SHP77 (cell line): ENCODE data around the gene TUBB.

Source experiments
- DNase-seq, 2 experiments: peaks; one replicate each; lab custom pipeline; 2025; lab: John Stamatoyannopoulos, UW

TUBB gene

DNA sequence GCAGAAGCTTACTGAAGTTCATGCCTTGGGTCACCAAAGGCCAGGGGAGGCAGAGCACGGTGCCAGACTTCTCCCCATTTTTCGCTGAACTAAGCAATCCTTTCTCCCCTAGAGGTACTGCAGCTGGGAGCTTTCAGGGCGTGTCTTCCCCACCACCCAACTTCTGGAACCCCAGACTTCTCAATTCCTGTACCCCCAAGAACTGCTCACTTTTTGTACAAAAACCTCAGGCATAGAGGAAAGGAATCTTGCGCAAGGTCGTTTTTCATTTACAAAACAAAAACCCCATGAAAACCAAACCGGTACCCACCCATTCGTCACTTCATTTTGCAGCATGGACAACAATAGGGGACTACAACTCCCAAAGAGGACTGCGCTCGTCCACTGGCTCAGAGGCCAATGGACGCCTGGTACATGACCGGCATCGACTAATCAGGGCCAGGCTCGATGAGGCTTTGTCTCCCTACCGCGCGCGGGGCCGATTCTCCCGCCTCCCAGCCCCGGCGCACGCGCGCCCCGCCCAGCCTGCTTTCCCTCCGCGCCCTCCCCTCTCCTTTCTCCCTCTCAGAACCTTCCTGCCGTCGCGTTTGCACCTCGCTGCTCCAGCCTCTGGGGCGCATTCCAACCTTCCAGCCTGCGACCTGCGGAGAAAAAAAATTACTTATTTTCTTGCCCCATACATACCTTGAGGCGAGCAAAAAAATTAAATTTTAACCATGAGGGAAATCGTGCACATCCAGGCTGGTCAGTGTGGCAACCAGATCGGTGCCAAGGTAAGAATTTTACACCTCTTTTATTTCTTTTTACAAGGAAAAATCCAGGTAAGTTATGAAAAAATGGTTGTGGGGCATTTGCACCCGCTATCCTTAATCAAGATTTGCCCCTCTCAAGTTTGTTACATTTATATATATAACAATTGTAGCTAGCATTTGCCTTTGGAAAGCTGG, at the start of gene TUBB:
Gene TUBB, plus strand, starts transcription at position 562 of the 947 bp plus-strand sequence. Its CDS starts 155 bp downstream, at position 717.
- DNase-seq = peak; percentile 94 to 97

DNA sequence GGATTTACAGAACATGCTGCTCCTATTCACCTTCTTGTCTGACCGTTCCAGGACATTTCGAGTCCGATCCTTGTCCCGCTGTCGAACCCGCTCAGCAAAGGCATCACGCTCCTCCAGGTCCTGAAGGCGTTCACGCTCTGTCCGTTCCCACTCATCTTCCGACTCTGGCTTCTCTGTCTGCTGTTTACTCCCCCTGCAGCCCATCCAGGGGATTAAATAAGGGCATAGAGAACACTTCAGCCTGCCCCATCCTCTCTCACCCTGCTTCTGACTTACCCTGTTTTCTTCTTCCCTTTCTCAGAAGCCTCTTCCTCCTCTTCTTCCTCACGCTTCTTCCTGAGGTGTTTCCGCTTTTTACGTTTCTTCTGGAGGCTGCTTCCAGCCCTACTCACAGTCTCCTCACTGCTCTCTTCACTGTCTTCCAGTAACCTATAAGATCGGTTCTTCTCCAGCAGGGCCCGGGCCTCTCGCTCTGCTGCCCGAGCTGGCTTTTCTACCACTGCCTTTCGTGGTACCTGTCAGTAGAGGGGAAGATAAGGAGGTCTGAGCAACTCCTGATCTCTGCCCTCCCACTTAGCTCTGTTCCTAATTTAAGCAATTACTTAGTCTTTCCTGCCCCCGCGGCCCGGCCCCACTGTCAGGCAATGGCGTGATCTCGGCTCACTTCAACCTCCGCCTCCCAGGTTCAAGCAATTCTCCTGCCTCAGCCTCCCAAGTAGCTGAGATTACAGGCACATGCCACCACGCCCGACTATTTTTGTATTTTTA, 49.2 kb upstream of the TUBB start:
- DNase-seq = no peak

DNA sequence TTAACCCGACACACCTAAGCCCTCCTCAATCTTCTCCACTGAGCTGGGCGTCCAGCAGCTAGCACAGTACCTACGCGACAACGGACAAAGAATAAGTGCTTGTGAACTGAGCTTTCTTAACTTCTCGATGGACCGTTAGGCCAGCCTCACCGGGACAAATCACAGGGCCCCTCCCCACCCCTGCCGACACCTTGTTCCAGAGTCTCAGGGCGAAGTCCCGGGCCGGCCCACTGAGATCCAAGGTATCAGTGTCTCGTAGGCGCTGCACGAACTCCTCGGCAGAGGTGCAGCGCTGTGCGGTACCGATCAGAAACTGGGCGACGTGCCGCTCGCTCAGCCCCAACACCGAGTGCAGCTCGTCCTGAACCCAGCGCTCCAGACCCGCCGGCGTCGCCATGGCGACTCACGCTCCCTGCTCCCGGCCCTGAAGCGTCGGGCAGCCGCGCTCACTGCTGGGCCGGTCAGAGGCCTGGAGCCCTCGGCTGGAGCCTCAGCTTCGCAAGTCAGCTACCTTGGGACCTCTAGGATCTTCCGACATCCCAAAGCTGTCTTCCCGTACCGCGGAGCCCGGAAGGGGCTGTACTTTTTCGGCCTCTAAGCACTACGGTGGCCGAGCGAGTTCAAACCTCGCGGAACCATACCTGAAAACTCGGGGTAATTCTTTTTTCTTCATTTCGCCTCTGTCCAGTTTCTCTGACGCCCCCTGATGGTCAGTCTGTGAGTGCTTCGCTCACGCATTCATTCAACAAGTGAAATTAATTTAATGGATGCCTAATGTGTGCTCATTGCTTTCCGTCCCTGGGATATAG, 47.5 kb upstream of the TUBB start, which contains the start of gene DHX16:
Gene DHX16, minus strand, starts transcription at position 562 of the 809 bp plus-strand sequence. Its CDS starts 165 bp downstream, at position 397.
- peak; percentile 93 for DNase-seq

DNA sequence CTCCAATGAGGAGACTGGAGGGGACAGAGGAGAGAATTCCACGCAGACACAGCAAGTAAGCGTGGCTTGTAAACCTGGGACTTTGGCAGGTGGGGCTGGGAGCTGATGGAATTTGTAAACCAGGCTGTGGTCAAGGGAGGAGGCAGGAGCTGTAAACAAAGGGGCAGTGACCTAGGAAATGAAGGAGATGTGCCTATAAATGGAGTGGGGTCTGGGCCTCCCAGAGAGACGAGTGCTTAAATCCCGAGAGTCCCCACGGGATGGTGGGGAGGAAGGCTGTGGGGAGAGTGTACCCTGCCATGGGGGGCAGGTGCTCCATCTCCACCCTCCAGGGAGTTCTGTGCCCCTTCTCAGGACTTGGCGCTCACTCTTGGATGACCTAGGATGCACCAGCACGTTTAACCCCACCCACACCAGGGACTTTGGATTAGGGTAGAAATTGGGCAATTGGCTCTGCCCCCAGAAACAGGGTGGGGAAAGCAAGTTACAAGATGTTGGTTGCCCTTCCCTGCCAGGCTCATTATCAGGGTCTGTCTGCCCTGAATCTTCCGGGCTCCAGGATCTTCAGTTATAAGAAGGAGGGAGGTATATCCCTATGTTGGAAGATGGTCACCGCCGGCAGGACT, 43.4 kb upstream of the TUBB start:
- DNase-seq = no peak

DNA sequence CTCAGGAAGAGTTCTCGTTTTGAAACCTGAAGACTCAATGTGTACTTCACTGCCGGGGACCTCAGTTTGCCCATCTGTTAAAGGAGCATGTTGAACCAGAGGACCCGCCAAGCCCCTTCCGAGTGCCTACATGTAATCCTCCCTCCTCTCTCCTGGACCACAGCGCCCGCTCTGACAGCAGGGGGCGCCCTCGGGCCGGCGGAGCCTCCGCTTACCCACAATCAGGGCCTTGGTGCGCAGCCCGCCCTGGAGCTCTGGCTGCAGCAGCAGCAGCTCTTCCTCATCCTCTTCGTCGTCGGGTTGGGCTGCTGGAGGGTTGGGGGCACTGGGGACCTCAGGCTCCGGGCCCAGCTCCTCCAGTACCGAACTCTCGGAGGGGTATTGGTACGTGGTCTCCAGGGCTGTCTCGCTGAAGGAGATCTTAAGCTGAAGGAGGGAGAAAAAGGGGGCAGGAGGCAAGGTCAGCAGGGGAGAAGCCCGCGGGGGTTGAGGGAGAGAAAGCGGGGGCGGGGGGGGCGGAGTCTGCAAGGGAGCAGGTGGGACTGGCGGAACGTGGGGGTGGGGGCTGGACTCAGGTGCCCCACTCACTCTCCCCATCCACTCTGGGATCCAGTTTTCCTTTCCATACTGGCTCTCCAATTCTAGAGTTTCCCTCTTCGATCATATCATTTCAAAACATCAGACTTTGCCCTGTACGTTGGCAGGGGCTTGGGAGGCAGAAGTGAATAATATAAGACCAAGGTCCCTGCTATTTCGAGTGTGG, 41.0 kb upstream of the TUBB start:
- peak; percentile 26 to 77 for DNase-seq

DNA sequence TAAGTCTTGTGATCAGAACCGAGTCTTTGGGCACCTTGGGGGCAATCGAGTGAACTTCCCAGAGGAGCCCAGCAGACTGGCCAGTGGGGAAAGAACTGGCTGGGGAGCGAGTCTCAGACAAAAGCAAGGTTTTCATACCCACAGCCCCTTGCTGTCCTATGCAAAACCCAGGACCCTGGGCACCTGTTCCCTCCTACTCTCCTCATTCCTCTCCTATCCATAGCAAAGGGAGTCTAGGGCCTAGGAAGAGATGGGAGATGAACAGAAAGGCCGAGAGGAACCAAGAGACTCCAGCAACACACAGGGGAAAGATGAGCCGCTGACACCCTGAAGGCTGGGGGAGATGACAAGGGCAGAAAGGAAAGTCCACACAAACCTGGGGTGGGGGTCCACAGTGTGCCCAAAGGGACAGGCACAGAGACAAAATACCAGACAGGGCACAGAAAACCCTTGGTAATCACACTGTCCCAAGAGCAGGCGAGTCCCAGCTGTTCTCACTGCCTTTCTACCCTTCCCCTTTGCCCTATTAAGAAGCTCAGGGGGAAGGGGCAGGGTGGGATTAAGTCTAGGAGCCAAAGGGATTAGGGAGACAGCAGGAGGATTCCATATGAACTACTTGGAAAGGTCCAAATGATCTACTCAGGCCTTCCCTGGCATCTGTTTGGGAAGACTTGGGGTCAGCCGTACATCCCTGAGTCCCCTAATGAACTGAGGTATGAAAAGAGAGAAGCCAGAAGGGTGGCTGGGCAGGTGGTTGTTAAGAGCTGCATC, 40.2 kb upstream of the TUBB start:
- no peak for DNase-seq

DNA sequence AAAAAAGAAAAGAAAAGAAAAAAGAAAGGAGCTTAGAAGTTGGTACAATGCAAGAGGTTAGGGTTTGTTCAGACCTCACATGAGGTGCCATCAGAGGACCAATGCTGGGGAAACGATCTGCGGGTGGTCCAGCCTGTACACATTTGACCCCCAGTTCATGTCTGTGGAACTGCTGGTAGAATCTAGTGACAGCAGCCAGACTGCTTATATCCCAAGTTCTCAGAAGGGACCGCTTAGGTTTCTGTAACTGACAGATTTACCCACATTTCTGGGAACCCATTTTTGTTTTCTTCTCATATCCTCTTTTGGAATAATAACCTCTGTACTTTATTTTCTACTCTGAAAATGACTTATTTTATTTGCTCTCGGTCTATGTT, 38.4 kb upstream of the TUBB start:
- no peak for DNase-seq

DNA sequence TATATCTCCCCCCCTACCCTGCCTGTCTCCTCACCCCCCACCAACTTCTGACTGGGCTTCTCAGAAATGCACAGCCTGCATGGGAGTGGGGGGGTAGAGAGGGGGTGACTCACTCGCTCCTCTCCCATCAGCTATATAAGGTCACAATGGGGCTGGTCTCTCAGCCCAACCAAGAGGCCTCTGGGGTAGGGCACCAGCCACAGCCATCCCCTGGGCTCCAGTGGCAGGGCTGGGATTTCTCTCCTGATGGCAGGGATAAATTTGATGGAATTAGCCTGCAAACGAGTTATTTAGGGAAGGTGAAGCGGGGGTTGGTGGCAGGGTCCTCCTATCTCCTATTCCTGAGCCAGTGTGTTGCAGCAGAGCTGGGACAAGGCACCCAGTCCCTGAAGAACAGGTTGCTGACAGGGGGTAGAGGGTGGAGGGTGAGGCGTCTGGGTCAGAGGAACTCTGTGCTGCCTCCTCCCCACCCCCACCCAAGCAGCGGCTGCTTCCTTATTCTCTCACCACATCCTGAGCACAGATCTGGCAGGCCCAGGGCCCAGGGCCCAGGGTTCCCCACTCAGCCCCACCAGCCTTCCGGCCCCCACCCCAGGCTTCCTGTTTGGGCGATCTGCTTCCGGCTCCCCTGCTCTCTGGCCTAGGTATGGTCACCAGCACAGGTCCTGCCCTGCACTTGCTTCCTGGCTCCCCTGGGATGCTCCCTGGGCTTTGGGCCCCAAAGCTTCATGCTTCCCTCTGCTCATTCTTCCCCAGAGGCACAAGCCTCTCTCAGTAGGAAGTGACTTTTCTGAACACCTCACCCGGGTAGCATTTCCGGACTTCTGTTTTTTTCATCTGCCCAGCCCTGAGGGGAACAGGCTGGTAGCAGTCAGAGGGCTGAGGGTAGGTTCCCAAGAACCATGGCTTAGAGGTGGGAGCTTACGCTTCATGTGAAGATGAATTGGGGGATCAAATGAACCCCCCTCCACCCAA, 37.7 kb upstream of the TUBB start:
- DNase-seq = peak in 1 of 2 experiments; percentile 21

DNA sequence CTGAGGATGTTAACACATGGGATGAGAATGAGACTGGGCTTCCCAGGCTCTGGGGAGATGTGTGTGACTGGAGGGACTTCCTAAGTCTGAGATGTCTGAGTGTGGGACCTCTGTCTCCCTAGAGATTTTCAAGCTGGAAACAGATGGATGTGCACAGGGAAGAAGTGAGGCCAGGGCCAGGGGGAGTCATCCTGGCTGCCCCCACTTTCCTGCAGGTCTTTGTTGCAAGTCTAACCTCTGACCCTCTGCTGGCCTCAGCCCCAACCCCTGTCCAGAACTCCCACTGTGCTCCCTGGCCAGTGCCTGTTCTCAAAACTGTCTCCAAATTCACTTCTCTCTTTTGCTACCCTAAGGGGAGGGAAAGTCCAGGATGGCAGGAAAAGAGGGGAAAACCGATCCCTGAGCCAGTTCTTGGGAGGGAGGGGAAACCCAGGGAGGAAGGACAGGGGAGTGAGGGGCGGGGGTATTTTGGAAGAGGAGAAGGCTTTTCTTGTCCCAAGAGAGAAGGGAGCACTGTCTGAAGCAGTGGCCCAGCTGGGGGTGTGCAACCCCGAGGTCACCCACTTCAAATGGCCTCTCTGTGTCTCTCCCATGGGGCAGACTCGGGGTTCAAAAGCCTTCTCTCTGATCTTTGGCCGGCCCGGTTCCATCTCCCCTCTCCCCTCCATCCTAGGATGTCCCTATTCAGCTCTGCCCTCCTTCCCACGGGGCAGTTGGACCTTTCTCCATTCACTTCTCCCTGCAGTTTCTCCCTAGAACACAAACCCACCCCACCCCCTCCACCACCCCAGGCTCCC, 36.8 kb upstream of the TUBB start:
- DNase-seq = no peak

DNA sequence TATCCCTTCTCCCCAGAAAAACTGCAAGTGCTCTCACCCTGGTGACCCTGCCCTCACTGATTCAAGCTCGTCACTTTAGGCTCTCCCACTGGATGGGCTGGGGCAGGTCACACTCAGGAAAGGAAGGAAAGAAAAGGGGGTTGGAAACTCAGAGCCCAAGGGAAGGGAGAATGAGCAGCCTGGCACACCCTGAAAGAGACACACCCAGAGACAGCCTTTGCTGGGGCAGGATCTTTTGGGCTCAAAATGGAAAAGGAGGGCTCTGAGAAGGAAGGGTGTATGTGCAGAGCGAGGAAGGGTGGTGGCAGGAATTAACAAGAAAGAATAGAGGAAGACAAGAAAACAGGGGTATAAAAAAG, 36.2 kb upstream of the TUBB start:
- no peak for DNase-seq

DNA sequence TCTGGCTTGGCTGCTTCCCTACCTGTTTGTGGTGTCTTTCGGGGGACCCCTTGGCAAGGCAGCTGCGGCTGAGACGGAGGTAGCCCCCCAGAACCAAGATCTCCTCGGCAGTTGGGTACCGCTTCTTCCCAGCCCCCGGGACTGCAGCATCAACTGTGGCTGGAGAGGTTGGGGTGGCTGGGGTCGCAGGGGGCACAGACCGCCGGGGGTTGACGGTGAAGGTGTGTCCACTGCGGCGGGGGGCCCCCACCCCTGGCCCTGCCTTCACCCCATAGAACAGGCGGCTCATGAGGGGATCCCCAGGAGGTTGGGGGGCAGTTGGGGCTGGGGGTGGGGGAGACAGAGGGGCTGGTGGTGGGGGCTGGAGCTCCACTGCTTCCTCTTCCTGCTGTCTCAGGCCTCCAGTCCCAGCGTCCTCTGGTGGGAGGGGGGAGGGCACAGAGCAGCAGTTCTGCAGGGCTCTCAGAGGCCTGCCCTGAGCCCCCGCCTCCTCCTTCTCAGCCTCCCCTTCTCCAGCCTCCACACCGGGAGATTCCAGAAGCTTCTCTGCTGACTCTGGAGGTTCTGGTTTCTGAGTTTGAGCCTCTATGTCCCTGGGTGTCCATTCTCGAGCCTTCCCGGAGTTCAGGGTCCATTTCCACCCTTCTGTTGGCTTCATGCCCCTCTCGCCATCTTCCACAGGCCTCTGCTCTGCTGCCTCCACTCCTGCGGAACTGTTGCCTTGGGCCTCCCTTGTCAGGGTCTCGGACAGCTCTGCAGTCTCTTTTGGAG, 35.6 kb upstream of the TUBB start:
- no peak for DNase-seq

DNA sequence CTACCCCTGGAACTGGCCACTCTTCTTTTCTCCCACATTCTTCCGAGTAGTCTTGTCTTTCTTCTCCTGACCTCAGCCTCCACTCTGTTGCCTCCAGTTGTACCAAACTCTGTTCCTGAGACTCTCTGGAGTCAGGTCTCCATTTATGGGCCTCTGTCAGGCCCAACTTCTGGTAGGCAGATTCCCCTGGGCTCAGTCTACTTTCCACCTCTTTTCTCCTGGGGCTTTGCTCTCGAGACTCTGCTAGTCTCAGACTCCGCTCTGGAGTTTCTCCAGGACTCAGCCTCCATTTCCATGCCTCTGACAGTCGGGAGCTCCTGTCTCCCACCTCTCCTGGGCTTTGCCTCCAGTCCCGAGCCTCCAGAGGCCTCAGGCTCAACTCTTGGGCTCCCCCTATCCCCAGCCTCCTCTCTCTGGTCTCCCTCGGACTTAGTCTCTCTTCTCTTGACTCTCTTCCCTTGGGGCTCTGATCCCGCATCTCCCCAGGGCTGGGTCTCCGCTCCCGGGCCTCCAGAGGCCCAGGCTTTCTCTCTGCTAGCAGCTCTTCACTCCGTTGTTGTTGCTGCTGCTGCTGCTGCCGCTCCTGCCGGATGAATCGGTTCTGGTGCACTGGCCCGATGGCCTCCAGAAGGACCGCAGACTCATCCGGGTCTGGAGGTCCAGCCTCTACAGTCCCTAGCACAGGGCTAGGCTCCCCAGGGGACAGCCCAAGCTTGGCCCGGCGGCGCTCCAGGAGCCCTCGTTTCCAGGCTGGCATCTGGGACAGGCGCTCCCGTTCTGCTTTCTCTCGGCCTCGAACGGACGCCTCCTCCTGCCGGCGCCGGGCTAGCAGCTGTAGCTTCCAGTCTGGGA, 34.8 kb upstream of the TUBB start:
- DNase-seq = no peak

DNA sequence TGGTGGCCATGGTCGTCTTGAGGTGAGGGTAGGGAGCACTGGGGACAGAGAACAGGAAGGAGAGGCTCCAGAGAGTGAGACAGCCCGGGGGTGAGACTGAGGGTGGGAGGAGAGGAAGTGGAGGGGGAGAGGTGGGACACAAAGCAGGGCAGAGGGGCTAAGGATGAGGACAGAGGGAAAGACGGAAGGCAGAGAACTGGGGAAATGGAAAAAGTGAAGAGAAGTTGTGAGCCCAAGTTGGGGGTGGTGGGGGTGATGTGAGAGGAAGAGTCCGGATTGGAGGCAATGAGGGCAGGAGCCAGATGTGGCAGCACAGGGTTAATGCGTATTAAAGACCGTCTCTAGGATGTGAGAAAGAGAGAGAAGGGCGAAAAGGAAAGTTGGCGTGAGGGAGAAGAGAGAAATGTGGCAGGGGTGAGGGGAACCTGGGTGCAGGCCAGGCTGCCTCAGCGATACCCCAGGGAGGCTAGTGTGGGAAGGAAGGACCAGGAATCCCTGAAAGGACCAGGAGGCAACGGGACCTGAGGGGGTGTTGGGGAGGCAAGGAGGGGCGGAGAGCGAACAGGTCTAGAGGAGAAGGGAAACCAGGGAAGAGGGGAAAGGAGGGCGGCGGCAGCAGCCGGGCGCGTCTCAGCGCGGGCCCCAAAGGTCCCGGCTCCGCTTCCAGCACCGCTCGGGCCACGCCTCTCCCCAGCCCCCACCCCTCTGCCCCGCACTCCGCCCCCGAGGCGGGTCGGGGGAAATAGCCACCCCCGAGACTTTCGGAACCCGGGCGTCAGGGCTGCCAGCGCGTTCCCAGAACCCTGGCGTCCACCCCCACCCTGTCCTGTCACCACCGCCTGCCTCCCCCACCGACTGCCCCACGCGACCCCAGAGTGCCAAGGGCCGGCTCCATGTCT, 33.9 kb upstream of the TUBB start, which contains the start of gene PPP1R18:
Gene PPP1R18, minus strand, starts transcription at position 637 of the 899 bp plus-strand sequence. Its CDS starts 627 bp downstream, at position 10.
- DNase-seq = no peak

DNA sequence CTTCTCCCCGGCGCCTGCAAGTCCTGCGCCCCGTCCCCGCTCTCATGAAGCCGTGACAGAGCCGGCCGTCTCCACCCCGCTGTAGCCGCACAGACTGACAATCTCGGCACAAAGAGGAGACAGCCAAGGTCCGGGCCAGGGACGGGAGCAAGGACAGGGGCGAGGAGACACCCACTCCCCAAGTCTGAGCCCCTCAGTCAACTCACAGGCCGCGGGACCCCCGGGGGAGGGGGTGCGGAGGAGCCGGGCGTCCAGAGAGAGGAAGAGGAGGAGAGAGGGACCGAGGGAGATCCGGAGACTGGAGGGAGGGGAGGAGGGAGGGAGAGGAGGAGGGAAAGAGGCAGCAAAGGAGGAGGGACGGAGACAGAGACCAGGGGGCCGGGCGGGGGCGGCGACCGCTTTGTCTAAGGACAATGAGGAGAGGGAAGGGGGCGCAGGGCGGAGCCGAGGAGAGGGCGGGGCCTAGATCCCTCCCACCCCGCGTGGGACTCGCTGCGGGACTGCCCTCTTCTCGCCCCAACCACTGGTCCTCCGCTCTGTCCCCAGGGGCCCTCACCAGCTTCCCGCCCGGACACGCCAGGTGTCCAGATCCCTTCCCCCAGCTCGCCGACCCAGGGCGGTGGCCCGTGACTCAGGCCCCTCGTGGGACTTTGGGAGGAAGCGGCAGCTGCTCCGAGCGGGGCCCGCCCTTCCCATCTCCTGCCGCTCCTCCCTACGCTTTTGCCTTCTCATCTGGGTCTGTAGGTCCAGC, 33.1 kb upstream of the TUBB start:
- peak; percentile 63 to 87 for DNase-seq
